K562 (cell line): ENCODE data around the gene EME2. TPM values are rescaled to one million over a fixed set of nuclear protein-coding genes. Genes with fewer than 3 reads are reported as not detected.

ENCODE experiments used
- ERF ChIP-seq: fragments of 450-650 bp; formaldehyde crosslinking; IDR thresholded peaks from 2 replicates; pipeline ENCODE4 v1.4.0; 2020; ENCODE audit warnings: mild to moderate bottlenecking, mixed read lengths
- FOXA1 ChIP-seq: fragments of 450-650 bp; IDR thresholded peaks from 2 replicates; pipeline ENCODE4 v1.6.1; 2016; ENCODE audit warnings: mild to moderate bottlenecking, borderline replicate concordance
- GABPB1 ChIP-seq: sonication (generic); formaldehyde crosslinking; IDR thresholded peaks from 2 replicates; pipeline ENCODE4 v1.8.0; 2022; ENCODE audit warnings: mild to moderate bottlenecking, missing genetic modification reagents
- HNRNPLL ChIP-seq: fragments of 200-400 bp; formaldehyde crosslinking; IDR thresholded peaks from 2 replicates; pipeline ENCODE4 v1.6.1; 2017; ENCODE audit warnings: low read length, low read depth, mild to moderate bottlenecking; ENCODE audit not compliant: poor library complexity, severe bottlenecking
- ILF3 ChIP-seq: fragments of 450-650 bp; IDR thresholded peaks from 2 replicates; pipeline ENCODE4 v1.6.1; 2018; ENCODE audit warnings: antibody characterized with exemption, mild to moderate bottlenecking, moderate library complexity, borderline replicate concordance
- KHSRP ChIP-seq: fragments of 450-650 bp; IDR thresholded peaks from 2 replicates; pipeline ENCODE4 v1.6.1; 2017
- MEF2A ChIP-seq: IDR thresholded peaks from 2 replicates; pipeline ENCODE4 v1.6.1; 2011; ENCODE audit warnings: low read depth, mild to moderate bottlenecking, low read length, moderate library complexity; ENCODE audit not compliant: control insufficient read depth
- MEF2D ChIP-seq: conservative IDR thresholded peaks from 2 replicates; pipeline ENCODE4 v1.6.1; 2016; ENCODE audit warnings: low read depth, missing genetic modification characterization, missing compliant biosample characterization
- MTA1 ChIP-seq: fragments of 450-650 bp; IDR thresholded peaks from 2 replicates; pipeline ENCODE4 v1.6.1; 2017; ENCODE audit warnings: borderline replicate concordance
- NCOA1 ChIP-seq: fragments of 450-650 bp; IDR thresholded peaks from 2 replicates; pipeline ENCODE4 v1.6.1; 2016; ENCODE audit warnings: low read depth
- NEUROD1 ChIP-seq: fragments of 150-350 bp; IDR thresholded peaks from 2 replicates; pipeline ENCODE4 v1.6.1; 2014; ENCODE audit warnings: borderline replicate concordance, low read length, low read depth; ENCODE audit not compliant: partially characterized antibody
- PTTG1 ChIP-seq: fragments of 450-650 bp; IDR thresholded peaks from 2 replicates; pipeline ENCODE4 v1.6.1; 2016; ENCODE audit warnings: low read depth, mild to moderate bottlenecking, missing genetic modification characterization, missing compliant biosample characterization
- RB1 ChIP-seq: fragments of 450-650 bp; IDR thresholded peaks from 2 replicates; pipeline ENCODE4 v1.6.1; 2017; ENCODE audit warnings: low read depth, mild to moderate bottlenecking
- RBBP5 ChIP-seq: fragments of 200-600 bp; sonication (generic); IDR thresholded peaks from 2 replicates; pipeline ENCODE4 v1.6.1; 2012; ENCODE audit warnings: borderline replicate concordance, mild to moderate bottlenecking, low read length, control low read depth, inconsistent platforms; ENCODE audit not compliant: insufficient read depth, poor library complexity, severe bottlenecking
- STAT6 ChIP-seq: sonication (generic); formaldehyde crosslinking; IDR thresholded peaks from 2 replicates; pipeline ENCODE4 v1.8.1; 2023; ENCODE audit warnings: mild to moderate bottlenecking, missing genetic modification reagents
- TAF1 ChIP-seq: IDR thresholded peaks from 2 replicates; pipeline ENCODE4 v1.6.1; 2011; ENCODE audit warnings: mild to moderate bottlenecking, low read length, moderate library complexity; ENCODE audit not compliant: insufficient read depth, control insufficient read depth, severe bottlenecking; ENCODE audit errors: extremely low read depth
- TEAD1 ChIP-seq, 2 experiments: fragments of 450-650 bp in 1 of 2; sonication (generic) in 1 of 2; formaldehyde crosslinking; IDR thresholded peaks; 2 replicates each; pipeline versions ENCODE4 v1.4.0 to v1.8.0; 2020 to 2022; ENCODE audit warnings: mild to moderate bottlenecking in 2 of 2, missing genetic modification reagents in 1 of 2
- ZBTB49 ChIP-seq: sonication (generic); formaldehyde crosslinking; IDR thresholded peaks from 2 replicates; pipeline ENCODE4 v1.8.0; 2022; ENCODE audit warnings: missing genetic modification reagents, mild to moderate bottlenecking, borderline replicate concordance
- ZBTB9 ChIP-seq: fragments of 450-650 bp; formaldehyde crosslinking; IDR thresholded peaks from 2 replicates; pipeline ENCODE4 v1.4.0; 2020; ENCODE audit warnings: mild to moderate bottlenecking, moderate library complexity
- ZNF274 ChIP-seq: IDR thresholded peaks from 2 replicates; pipeline ENCODE4 v1.6.1; 2011; ENCODE audit warnings: low read depth, mild to moderate bottlenecking, low read length, moderate library complexity, borderline replicate concordance
- ZNF57 ChIP-seq: fragments of 450-650 bp; formaldehyde crosslinking; IDR thresholded peaks from 2 replicates; pipeline ENCODE4 v1.4.0; 2020; ENCODE audit warnings: mild to moderate bottlenecking, moderate library complexity
- polyA plus RNA-seq, 8 experiments: library from polyadenylated mRNA; depleted of rRNA in 4 of 8; stranded (reverse) in 5 of 8; unstranded in 3 of 8; fragments of >200 nt; fragmentation: Nextera tagmentation in 2 of 8; fragmentation: Illumina TruSeq in 1 of 8; extraction: Ambion mirVana in 2 of 8; extraction: Trizol in 1 of 8; gene quantifications; 2 replicates each; pipeline versions ENCODE4 v1.2.1 to v1.2.3, GENCODE V29; 2011 to 2014; ENCODE audit warnings: inconsistent platforms in 1 of 8, missing spikeins in 1 of 8
- total RNA-seq, 7 experiments: library from RNA; depleted of rRNA in 6 of 7; stranded (reverse); fragments of >200 nt in 6 of 7; fragmentation: Illumina TruSeq in 2 of 7; extraction: Trizol in 2 of 7; gene quantifications; 2 replicates each; pipeline versions ENCODE4 v1.2.1 to v1.2.3, GENCODE V29; 2011 to 2021; ENCODE audit warnings: low replicate concordance in 1 of 7

EME2 gene
- total and polyA plus RNA-seq, 9 of the 15 experiments (the other 6 are each of a cell fraction or from before 2014, with no cell fraction given), result 0.35 to 19.9 (median 3.5) TPM

GRCh38 chr16:1782408-1783264 is 10.0 kb downstream of the EME2 start, which contains the start of the genes NUBP2 and SPSB3 (continued):
- TF ChIP-seq ZBTB49 (no peak), KHSRP (peak; percentile 77), RB1 (peak; percentile 76), GABPB1 (CRISPR knock-in tag) (peak; percentile 97), RBBP5 (peak; percentile 70), MEF2A (no peak), TAF1 (peak; percentile 53), MEF2D (no peak), PTTG1 (no peak), TEAD1 (CRISPR knock-in tag; IDR thresholded peaks at IDR 0.05) (0 out of 4 replicates have a peak, but pooled peaks of 1 of the 2 experiments have one; percentile 33), ERF (CRISPR knock-in tag) (no peak), FOXA1 (no peak), ZNF274 (no peak), HNRNPLL (peak; percentile 75), STAT6 (CRISPR knock-in tag) (no peak), ILF3 (no peak; the same call in 1 of the 2 replicates), ZBTB9 (CRISPR knock-in tag) (0 out of 2 replicates have a peak, but pooled peaks have one; percentile 44), NEUROD1 (peak; percentile 98), NCOA1 (no peak), MTA1 (peak; percentile 99), ZNF57 (CRISPR knock-in tag) (0 out of 2 replicates have a peak, but pooled peaks have one; percentile 15)
